22Rv1 (cell line): ENCODE measurements around the gene CHD2.

Source experiments
- H3K27ac ChIP-seq: fragments of 450-650 bp; 2 replicates; pipeline ENCODE4 v1.5.1; 2017
- CTCF ChIP-seq: fragments of 450-650 bp; IDR thresholded peaks from 2 replicates; pipeline ENCODE4 v1.5.1; 2017; ENCODE audit warnings: mild to moderate bottlenecking
- ZFX ChIP-seq: fragments of 450-650 bp; IDR thresholded peaks from 2 replicates; pipeline ENCODE4 v1.6.1; 2017; ENCODE audit warnings: antibody characterized with exemption, borderline replicate concordance

The CHD2 gene

DNA sequence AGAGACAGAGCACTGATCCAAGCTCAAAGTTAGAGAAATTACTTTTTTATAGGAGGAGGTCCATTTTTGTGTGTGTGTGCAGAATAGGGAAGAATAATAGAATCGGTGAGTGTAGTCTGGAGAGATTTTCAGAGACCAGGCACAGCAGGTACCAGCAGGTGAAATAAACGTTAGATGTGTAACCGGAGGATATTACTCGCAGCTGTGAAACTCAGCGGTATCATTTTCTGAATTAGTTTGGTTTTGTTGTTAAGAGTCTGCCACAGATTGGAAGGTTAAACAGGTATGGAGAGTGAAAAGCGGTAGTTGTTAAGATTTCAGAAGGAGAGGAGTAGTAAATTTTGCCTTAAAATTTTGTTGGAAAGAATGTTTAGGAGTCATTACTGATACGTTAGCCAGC is 119.0 kb downstream of the CHD2 start:
- TF ChIP-seq CTCF = no peak
- no peak for TF ChIP-seq ZFX
- H3K27ac ChIP-seq = no peak overlapping the region

DNA sequence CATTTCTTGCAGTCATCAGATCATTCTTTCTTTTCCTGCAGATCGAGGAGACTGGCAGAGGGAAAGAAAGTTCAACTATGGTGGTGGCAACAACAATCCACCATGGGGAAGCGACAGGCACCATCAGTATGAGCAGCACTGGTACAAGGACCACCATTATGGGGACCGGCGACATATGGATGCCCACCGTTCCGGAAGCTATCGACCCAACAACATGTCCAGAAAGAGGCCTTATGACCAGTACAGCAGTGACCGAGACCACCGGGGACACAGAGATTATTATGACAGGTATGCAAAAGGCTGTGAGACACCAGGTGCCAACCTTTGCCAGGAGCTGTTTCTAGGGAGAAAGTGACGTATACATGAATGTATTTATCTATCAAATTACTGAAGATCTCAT is 119.8 kb downstream of the CHD2 start:
- no peak overlapping the region for H3K27ac ChIP-seq
- TF ChIP-seq ZFX (no peak), CTCF (no peak)

DNA sequence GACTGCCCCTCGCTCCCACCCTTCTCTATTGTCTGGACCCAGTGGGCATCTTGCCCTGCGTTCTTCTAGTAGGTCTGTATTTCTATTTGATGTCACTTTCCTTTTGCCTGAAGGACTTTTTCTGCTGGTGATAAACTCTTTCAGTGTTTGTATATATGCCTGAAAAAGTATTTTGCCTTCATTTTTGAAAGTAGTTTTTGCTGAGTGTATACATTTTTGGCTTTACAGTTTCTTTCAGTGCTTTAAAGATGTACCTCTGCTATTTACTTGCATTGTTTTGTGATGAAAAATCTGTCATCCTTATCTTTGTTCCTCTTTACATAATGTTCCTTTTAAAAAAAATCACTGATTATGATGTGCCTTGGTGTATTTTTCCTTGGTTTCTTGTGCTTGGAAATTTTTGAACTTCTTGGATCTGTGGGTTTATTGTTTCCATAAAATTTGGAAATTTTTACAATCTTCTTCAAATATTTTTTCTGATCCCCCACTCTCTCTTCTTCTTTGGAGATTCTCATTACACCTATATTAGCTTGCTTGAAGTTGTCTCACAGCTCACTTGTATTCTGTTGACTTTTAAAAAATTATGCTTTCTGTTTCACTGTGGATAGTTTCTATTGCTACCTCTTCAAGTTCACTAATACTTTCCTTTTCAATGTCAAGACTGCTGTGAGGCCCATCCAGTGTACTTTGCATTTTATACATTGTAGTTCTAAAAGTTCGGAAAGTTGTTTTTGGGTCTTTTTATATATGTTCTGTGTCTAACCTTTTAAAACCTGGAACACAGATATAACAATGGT is 121.0 kb downstream of the CHD2 start:
- no peak for TF ChIP-seq CTCF
- no peak for TF ChIP-seq ZFX

GRCh38 chr15:93024293-93024692 is 124.2 kb downstream of the CHD2 start:
- H3K27ac ChIP-seq = no peak overlapping the region
- TF ChIP-seq ZFX (no peak), CTCF (no peak)

More for the DNA sequence above, 121.0 kb downstream of the CHD2 start:
- H3K27ac ChIP-seq = no peak overlapping the region

DNA sequence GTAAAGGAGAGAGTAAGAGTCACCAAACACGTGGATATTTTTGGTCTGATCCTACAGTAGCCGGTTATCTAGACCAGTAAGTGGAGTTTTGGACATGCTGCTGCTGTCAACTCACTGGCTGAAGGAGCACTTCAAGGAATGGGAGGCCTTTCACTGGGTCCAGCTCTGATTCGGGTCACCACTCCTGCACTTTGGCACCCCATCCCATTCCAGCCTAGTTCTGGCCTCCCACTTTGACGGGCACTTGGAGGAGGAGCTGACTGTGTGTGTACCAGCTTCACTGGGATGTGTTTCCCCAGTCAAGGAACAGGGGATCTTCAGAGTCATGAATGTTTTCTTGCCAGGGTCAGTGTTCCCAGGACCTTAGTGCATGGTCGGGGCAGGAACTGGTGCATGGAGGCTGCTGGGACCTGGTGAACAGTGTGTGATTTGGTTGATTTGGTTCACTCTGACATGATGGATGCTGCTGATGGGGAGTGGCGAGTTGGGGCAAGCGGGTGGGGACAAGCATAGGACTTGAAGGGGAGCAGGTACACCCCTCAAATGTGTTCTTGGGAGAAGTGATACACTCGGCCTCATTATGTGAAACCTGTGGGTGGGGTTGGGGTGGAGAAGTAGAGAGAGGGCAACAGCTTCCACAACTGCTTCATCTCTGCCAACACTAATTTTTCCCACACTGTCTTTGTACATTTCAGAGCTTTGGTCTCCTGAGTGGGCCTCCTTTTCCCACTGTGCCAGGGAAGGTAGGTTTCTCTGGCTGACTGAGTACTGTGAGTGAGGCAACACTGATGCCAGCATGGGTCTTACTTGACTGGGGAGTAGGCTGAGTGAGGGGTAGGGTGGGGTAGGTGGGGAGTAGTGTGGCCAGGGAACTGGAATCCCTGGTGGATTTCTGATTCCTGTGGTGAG is 124.8 kb downstream of the CHD2 start:
- TF ChIP-seq ZFX (no peak), CTCF (no peak)
- no peak overlapping the region for H3K27ac ChIP-seq

DNA sequence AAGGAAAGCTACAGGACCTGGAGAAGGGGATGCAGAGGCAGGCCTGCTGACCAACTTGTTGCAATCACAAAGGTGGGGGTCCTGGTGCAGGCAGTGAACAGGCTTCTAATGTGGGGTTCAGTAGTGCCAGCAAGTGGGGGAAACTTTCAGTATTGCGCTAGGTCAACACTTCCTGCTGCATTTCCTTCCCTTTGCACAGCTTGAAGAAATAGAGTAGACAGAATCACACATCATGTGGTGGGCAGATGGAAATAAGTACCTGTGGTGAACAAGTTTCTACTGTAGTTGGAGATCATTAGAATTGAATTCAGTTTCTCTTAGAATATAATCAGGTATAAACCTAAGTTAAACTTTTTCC is 125.5 kb downstream of the CHD2 start:
- no peak overlapping the region for H3K27ac ChIP-seq

More for the DNA sequence above, 125.5 kb downstream of the CHD2 start:
- TF ChIP-seq ZFX = no peak
- no peak for TF ChIP-seq CTCF
